GM12875 (cell line): ENCODE measurements around the gene BAZ1A.

Experiments
- H3K4me3 ChIP-seq: one replicate; pipeline ENCODE4 v1.5.1; 2011; ENCODE audit warnings: low read depth, low read length, control low read depth
- TF ChIP-seq, protein P1 (sequence below): IDR thresholded peaks from 2 replicates; pipeline ENCODE4 v1.5.1; 2011; ENCODE audit warnings: low read depth, mild to moderate bottlenecking, control low read depth, inconsistent platforms, low read length, moderate library complexity, borderline replicate concordance; ENCODE audit not compliant: insufficient read depth

BAZ1A gene

GRCh38 chr14:34906287-34906686 lies 31.1 kb upstream of the BAZ1A start:
- TF ChIP-seq, protein P1, sequence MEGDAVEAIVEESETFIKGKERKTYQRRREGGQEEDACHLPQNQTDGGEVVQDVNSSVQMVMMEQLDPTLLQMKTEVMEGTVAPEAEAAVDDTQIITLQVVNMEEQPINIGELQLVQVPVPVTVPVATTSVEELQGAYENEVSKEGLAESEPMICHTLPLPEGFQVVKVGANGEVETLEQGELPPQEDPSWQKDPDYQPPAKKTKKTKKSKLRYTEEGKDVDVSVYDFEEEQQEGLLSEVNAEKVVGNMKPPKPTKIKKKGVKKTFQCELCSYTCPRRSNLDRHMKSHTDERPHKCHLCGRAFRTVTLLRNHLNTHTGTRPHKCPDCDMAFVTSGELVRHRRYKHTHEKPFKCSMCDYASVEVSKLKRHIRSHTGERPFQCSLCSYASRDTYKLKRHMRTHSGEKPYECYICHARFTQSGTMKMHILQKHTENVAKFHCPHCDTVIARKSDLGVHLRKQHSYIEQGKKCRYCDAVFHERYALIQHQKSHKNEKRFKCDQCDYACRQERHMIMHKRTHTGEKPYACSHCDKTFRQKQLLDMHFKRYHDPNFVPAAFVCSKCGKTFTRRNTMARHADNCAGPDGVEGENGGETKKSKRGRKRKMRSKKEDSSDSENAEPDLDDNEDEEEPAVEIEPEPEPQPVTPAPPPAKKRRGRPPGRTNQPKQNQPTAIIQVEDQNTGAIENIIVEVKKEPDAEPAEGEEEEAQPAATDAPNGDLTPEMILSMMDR: no peak
- H3K4me3 ChIP-seq: no peak overlapping the region

DNA sequence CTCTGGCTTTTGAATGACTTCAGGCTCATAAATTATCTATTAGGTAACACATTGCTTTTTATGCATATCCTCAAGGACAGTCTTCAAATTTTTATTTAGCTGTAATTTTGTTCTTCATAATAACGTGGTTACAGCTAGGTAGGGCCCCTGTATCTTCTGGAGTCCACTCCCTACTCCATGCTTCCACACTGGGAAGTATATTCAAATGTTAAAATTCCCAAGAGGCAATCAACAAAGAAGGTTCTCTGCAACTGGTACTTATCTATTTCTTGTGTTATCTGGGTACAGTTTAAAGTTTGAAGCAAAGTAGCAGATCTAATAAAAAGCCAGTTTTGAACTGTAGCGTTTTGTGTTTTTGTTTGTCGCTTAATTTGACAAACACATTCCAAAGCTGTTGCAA lies 20.1 kb upstream of the BAZ1A start:
- TF ChIP-seq, protein P1: no peak
- no peak overlapping the region for H3K4me3 ChIP-seq

- TF ChIP-seq, protein P1: no peak
- no peak overlapping the region for H3K4me3 ChIP-seq
These were observed 15.8 kb upstream of the BAZ1A start for GRCh38 chr14:34890937-34891336.

GRCh38 chr14:34888186-34888585 lies 13.0 kb upstream of the BAZ1A start:
- H3K4me3 ChIP-seq: no peak overlapping the region
- TF ChIP-seq, protein P1: no peak

GRCh38 chr14:34883954-34884353 lies 8.8 kb upstream of the BAZ1A start:
- H3K4me3 ChIP-seq: no peak overlapping the region
- TF ChIP-seq, protein P1: no peak

DNA sequence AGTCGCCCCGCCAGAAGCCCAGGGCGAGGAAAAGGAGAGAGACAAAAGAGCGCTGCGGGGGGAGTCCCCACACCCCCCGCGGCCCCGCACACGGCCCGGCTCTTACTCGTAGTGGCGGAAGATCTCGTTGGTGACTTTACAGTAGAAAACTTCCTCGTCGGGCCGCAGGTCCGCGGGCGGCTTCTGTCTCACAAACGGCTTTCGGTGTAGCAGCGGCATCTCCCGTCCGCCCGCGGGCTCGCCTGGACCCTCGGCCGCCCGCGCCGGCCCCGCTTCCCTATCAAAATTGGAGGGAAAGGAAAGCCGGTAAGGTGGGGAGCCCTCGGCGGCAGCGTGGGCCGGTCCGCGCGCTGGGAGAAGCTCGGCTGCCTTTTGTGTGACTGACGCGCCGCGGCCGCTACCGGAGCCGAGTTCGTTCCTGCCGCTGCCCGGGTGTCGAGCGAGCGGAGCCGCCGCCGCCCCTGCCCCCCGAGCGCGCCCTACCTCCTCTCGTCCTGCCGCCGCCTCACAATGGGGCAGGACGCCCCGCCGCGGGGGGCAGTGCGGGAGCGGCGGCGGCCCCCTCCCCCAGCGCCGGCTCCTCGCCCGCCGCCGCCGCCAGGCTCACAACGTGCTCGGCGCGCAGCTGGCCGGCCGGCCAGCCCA lies 652 bp downstream of the BAZ1A start:
- TF ChIP-seq, protein P1: no peak
- peak overlapping the region; percentile 52 for H3K4me3 ChIP-seq

- TF ChIP-seq, protein P1: 0 out of 2 replicates have a peak, but pooled peaks have one; percentile 1
- peak overlapping the region; percentile 52 for H3K4me3 ChIP-seq
These were observed 1.4 kb downstream of the BAZ1A start for GRCh38 chr14:34873589-34874385.
